Retina (tissue), 1 donor: ENCODE results near the gene MIS12.

Source experiments
- DNase-seq: peaks from one replicate; pipeline ENCODE4 v3.0.0-alpha.2; 2016

MIS12 gene

DNA sequence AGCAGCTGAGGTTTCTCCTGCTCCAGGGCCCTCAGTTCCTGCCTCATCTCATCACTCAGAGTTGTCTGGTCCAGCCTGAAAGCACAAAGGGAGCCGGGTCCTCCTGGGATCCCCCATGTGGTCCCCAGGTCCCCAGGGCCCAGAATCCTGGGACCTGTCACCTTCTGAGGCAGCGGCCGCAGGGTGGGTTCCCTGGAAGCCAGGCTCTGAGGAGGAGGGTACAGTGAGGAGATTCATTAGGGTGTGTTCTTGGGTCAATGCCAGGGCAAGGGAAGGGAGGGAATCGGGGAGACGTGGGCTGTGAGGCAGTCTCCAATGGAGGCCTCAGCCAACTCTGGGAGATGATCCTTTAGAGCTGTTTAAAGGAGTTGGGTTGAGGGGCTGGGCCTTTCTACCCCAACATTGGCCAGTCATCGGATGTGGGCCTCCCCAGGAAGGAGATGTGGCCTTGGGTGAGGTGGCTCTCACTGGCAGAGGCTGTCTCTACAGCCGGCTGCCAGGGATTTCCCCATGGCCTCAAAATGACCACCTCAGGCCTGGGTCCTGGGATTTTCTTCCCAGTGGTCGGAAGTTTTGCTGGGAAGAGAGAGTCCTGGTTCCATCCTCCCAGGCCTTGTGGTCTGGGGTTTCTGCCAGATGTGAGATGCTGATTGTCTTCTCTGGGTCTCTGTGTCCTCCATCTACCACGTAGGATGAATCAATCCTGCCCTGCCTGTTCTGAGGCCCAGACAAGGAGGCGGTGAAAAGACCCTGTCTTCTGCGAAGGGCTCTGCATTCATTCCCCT is 50.7 kb downstream of the MIS12 start:
- DNase-seq: no peak

DNA sequence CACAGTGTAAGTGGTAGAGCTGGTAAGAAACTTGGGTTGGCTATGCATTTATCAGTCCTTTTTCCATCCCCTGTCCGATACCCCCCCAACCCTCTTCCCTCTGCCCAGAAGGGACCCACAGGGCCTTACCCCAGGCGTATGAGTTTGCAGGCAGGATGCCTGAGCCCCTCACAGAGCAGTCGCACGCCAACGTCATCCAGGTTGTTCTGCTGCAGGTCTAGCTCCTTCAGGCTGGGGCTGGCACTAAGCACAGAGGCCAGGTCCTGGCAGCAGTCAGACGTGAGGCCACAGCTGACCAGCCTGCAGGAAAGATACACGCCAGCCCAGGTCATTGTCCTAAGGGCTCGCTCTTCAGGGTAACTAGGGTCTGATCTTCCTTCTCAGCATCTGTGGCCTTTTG is 52.9 kb downstream of the MIS12 start:
- no peak for DNase-seq

DNA sequence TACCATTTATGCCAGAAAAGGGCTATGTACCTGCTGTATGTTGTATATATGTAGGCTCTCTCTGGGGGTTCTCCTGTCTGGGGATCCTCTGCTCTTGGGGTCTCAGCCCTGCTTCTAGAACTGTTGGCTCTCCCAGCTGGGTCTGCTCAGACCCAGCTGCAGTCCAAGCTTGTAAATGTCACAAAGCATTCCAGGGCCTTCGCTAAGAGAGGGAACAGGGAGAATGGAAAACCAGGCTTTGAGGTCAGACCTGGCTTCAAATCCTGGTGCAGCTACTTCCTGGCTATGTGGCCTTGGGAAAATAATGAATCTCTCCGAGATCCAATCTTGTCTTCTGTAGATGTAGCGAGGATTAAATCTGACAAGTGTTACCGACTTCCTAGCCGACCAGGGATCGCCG is 54.0 kb downstream of the MIS12 start:
- DNase-seq: no peak
